ENCODE results near the gene CATSPERE. TPM values are rescaled to one million over a fixed set of nuclear protein-coding genes. Genes with fewer than 3 reads are reported as not detected.

The CATSPERE gene
- total RNA-seq, 2 donors from 2014 or later, result 0.32 to 3.9 TPM

DNA sequence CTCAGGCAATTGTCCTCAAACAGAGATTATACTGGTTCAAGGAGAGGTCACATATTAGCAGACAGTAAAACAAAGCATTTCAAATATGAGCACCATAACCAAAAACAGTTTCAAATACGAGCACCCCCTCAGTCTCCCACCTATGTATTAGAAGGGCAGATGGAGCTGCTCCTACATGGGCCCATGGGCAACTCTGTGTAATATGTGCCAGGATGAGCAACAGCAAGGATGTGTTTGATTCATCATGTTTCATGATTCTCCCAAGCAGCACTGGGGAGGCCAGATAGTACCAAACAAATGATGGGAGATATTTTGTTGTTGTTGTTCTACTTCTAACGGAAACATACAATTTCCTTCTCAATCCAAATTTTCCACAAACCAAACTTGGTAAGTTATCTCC, 18.2 kb upstream of the CATSPERE start:
- TF ChIP-seq POLR2A (IDR thresholded peaks at IDR 0.05) (no peak), CTCF (IDR thresholded peaks at IDR 0.05) (no peak), POLR2AphosphoS5 (IDR thresholded peaks at IDR 0.05) (no peak)
- Histone ChIP-seq H3K36me3 (no peaks in the 10 kb centered on the region), H3K4me3 (no peak overlapping the region), H3K27me3 (replicated peaks; ENCODE audit: insufficient read depth) (no peaks in the 10 kb centered on the region), H3K9me3 (no peaks in the 10 kb centered on the region), H3K27ac (no peak overlapping the region), H3K4me1 (replicated peaks) (no peaks in the 10 kb centered on the region)
- intact Hi-C loops (cut with DNase I), result loop anchor here (10.0 kb wide), 1 partner anchor 138 kb away; no protein-coding TSS in a partner anchor
- 90% methylated on average over 2 of the region's 2 CpGs for WGBS
- no peak for DNase-seq (ENCODE audit: low spot score)

DNA sequence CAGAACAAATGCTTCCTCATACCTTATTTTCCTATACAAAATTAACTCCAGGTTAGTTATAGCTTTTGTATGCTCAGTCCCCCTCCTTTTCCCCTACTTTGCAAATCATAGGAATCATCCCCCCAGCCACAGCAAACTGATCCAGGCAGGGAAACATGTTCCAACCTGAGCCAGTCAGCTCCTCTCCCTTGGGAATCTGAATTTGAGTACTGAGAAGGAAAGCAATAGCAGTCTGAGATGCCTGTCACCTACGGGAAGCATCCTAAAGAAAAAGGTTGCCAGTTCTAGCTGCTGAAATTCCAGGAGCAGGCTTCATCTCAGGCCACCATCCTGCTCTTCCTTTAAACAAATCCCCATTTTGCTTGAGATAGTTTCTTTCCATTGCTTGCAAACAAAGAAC, 16.2 kb upstream of the CATSPERE start:
- Histone ChIP-seq H3K9me3 (no peaks in the 10 kb centered on the region), H3K36me3 (no peaks in the 10 kb centered on the region), H3K4me1 (replicated peaks) (no peaks in the 10 kb centered on the region), H3K27ac (no peak overlapping the region), H3K4me3 (no peak overlapping the region), H3K27me3 (replicated peaks; ENCODE audit: insufficient read depth) (no peaks in the 10 kb centered on the region)
- 21% methylated on average over 1 of the region's 1 CpG for WGBS
- intact Hi-C loops (cut with DNase I), result loop anchor here (10.0 kb wide), 1 partner anchor 140 kb away; no protein-coding TSS in a partner anchor
- DNase-seq (ENCODE audit: low spot score), result no peak
- TF ChIP-seq POLR2A (IDR thresholded peaks at IDR 0.05) (no peak), POLR2AphosphoS5 (IDR thresholded peaks at IDR 0.05) (no peak), CTCF (IDR thresholded peaks at IDR 0.05) (no peak)

DNA sequence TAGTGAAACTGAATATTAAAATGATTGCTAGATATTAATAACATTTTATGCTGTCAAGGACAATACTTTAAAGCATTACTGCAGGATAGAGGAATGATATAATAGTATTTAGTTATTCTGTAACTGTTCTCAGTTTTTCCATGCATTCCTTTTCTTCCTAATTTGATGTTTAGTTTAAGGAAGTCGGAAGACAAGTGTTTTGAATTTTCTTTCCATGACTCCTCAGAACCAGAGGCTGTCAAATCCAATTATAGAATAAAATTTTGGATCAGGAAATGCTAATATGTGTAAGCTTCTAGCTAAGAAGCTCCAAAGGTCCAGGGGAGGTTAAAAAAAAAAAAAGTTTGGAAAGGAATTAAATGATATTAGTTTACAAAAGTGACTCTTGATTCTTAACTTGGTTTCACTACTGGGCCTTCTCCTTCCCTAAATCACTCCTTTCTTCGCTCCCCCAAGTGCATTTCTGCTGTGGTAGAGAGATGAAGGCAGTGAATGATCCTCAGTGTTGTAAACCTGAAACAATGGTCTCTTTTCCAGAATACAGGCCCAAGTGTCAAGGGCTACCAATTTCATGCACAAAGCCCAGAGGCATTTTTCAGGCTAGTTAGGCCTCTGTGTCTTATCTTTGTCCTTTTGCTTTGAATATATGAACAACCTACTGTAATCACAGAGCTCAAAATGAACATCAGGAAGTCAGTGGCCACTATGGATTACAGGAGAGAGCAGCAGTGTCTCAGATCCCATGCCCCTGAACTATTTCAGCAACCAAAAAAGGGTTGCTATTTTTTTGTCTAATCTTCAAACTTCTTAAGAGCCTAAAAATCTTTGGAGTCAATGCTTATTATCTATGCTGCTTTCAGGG, 15.5 kb upstream of the CATSPERE start:
- WGBS, result 74% methylated on average over 2 of the region's 2 CpGs
- intact Hi-C loops (cut with DNase I), result loop anchor here (10.0 kb wide), 1 partner anchor 141 kb away; no protein-coding TSS in a partner anchor
- no peak overlapping the region for H3K27ac ChIP-seq
- no peaks in the 10 kb centered on the region for H3K27me3 ChIP-seq (replicated peaks; ENCODE audit: insufficient read depth)
- no peak for DNase-seq (ENCODE audit: low spot score)
- no peaks in the 10 kb centered on the region for H3K4me1 ChIP-seq (replicated peaks)
- H3K9me3 ChIP-seq, result no peaks in the 10 kb centered on the region
- H3K4me3 ChIP-seq, result no peak overlapping the region
- no peaks in the 10 kb centered on the region for H3K36me3 ChIP-seq
- TF ChIP-seq POLR2AphosphoS5 (IDR thresholded peaks at IDR 0.05), result no peak
- TF ChIP-seq CTCF (IDR thresholded peaks at IDR 0.05), result no peak
- no peak for TF ChIP-seq POLR2A (IDR thresholded peaks at IDR 0.05)

GRCh38 chr1:244447024-244447423, 14.0 kb upstream of the CATSPERE start:
- Histone ChIP-seq H3K27me3 (replicated peaks; ENCODE audit: insufficient read depth) (no peaks in the 10 kb centered on the region), H3K27ac (no peak overlapping the region), H3K4me3 (no peak overlapping the region), H3K36me3 (no peaks in the 10 kb centered on the region), H3K9me3 (no peaks in the 10 kb centered on the region), H3K4me1 (replicated peaks) (no peaks in the 10 kb centered on the region)
- WGBS, result 44% methylated on average over 1 of the region's 1 CpG
- DNase-seq (ENCODE audit: low spot score), result no peak
- TF ChIP-seq POLR2AphosphoS5 (IDR thresholded peaks at IDR 0.05) (no peak), CTCF (IDR thresholded peaks at IDR 0.05) (no peak), POLR2A (IDR thresholded peaks at IDR 0.05) (no peak)
- intact Hi-C loops (cut with DNase I), result loop anchor here (10.0 kb wide), 1 partner anchor 142 kb away; no protein-coding TSS in a partner anchor

All from prostate gland (tissue), 2 donors.